GM21528 (cell line): ENCODE data around the gene NBPF9.
"Not testable (repeated sequence)": the region's sequence is repeated elsewhere in the genome, so short reads cannot be mapped to it uniquely, and the experiment has no call there.

ENCODE experiments used
- ATAC-seq: cut with Tn5 transposase; IDR thresholded peaks from one replicate; pipeline ENCODE4 v1.9.1; 2021; ENCODE audit warnings: mild to moderate bottlenecking, moderate library complexity; ENCODE audit not compliant: unreplicated experiment, low FRiP score

NBPF9 gene

GRCh38 chr1:149013513-149013912 lies 89.8 kb downstream of the NBPF9 start:
- ATAC-seq: not testable (repeated sequence)

- ATAC-seq: not testable (repeated sequence)
Observed at GRCh38 chr1:149012599-149012998, 90.8 kb downstream of the NBPF9 start.

GRCh38 chr1:149009761-149010160 lies 93.6 kb downstream of the NBPF9 start:
- ATAC-seq: not testable (repeated sequence)

GRCh38 chr1:149008769-149009168 lies 94.6 kb downstream of the NBPF9 start:
- not testable (repeated sequence) for ATAC-seq

GRCh38 chr1:149008326-149008725 lies 95.0 kb downstream of the NBPF9 start:
- not testable (repeated sequence) for ATAC-seq
